IMR-90 (cell line): ENCODE measurements around the gene SRSF4.

Source experiments
- BHLHE40 ChIP-seq: fragments of 150-350 bp; IDR thresholded peaks from 2 replicates; pipeline ENCODE4 v1.6.1; 2016; ENCODE audit warnings: mild to moderate bottlenecking, low read depth, low read length
- CEBPB ChIP-seq: IDR thresholded peaks from 2 replicates; pipeline ENCODE4 v1.6.1; 2012; ENCODE audit warnings: low read depth, low read length, improper control_type of control experiment
- FOS ChIP-seq: fragments of 150-350 bp; IDR thresholded peaks from 2 replicates; pipeline ENCODE4 v1.6.1; 2016; ENCODE audit warnings: low read depth, low read length
- MAFK ChIP-seq: IDR thresholded peaks from 2 replicates; pipeline ENCODE4 v1.6.1; 2012; ENCODE audit warnings: low read depth, low read length, improper control_type of control experiment
- MAZ ChIP-seq: IDR thresholded peaks from 2 replicates; pipeline ENCODE4 v1.6.1; 2012; ENCODE audit warnings: low read depth, mild to moderate bottlenecking, low read length, improper control_type of control experiment, moderate library complexity, borderline replicate concordance
- MXI1 ChIP-seq: IDR thresholded peaks from 2 replicates; pipeline ENCODE4 v1.6.1; 2012; ENCODE audit warnings: low read depth, mild to moderate bottlenecking, low read length, moderate library complexity, borderline replicate concordance
- POLR2A ChIP-seq: IDR thresholded peaks from 2 replicates; pipeline ENCODE4 v1.6.1; 2012; ENCODE audit warnings: mild to moderate bottlenecking, low read depth, low read length
- RAD21 ChIP-seq: IDR thresholded peaks from 2 replicates; pipeline ENCODE4 v1.6.1; 2012; ENCODE audit warnings: low read length, improper control_type of control experiment
- RCOR1 ChIP-seq: IDR thresholded peaks from 2 replicates; pipeline ENCODE4 v1.6.1; 2012; ENCODE audit warnings: mild to moderate bottlenecking, low read length, improper control_type of control experiment; ENCODE audit not compliant: insufficient replicate concordance
- RFX5 ChIP-seq: IDR thresholded peaks from 2 replicates; pipeline ENCODE4 v1.8.0; 2012; ENCODE audit warnings: low read depth, mild to moderate bottlenecking, low read length, moderate library complexity
- SMC3 ChIP-seq: fragments of 150-350 bp; IDR thresholded peaks from 2 replicates; pipeline ENCODE4 v1.6.1; 2016; ENCODE audit warnings: low read depth, mild to moderate bottlenecking, antibody characterized with exemption, low read length, moderate library complexity
- USF2 ChIP-seq: fragments of 150-350 bp; IDR thresholded peaks from 2 replicates; pipeline ENCODE4 v1.6.1; 2017; ENCODE audit warnings: mild to moderate bottlenecking, antibody characterized with exemption, low read length, low read depth
- TF ChIP-seq, protein P1 (sequence below): conservative IDR thresholded peaks from 2 replicates; pipeline ENCODE4 v1.5.1; 2012; ENCODE audit warnings: mild to moderate bottlenecking, low read depth, low read length, improper control_type of control experiment

DNA sequence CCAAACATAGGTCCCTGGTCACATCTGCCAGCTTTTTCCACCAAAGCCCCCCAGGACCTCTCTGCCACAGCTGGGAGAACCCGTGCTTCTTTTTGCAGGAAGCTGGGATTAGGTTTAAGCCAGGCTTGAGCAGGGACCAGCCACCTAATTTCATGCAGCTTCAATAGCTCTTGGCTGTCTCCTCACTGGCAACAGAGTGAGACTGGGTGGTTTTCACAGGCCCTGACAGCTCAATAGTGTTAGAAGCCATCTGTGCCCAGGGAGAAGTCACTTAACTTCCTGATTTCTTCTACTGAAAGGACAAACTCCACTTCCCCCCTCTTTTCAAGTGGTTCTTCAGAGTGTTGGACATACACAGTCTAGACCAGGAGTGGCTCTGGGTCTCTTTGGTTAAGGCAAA lies 20.4 kb upstream of the SRSF4 start:
- TF ChIP-seq, protein P1, sequence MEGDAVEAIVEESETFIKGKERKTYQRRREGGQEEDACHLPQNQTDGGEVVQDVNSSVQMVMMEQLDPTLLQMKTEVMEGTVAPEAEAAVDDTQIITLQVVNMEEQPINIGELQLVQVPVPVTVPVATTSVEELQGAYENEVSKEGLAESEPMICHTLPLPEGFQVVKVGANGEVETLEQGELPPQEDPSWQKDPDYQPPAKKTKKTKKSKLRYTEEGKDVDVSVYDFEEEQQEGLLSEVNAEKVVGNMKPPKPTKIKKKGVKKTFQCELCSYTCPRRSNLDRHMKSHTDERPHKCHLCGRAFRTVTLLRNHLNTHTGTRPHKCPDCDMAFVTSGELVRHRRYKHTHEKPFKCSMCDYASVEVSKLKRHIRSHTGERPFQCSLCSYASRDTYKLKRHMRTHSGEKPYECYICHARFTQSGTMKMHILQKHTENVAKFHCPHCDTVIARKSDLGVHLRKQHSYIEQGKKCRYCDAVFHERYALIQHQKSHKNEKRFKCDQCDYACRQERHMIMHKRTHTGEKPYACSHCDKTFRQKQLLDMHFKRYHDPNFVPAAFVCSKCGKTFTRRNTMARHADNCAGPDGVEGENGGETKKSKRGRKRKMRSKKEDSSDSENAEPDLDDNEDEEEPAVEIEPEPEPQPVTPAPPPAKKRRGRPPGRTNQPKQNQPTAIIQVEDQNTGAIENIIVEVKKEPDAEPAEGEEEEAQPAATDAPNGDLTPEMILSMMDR, result no peak
- no peak for TF ChIP-seq FOS
- no peak for TF ChIP-seq RAD21
- TF ChIP-seq RFX5, result no peak
- TF ChIP-seq MXI1, result no peak
- TF ChIP-seq SMC3, result no peak
- TF ChIP-seq CEBPB, result no peak
- TF ChIP-seq USF2, result no peak
- no peak for TF ChIP-seq MAFK
- no peak for TF ChIP-seq POLR2A
- TF ChIP-seq RCOR1, result no peak
- no peak for TF ChIP-seq MAZ
- no peak for TF ChIP-seq BHLHE40
